Measurements from ENCODE around the gene SUSD4. TPM values are rescaled to one million over a fixed set of nuclear protein-coding genes. Genes with fewer than 3 reads are reported as not detected.

Gene SUSD4
- polyA plus RNA-seq, 1 of the 3 experiments (the other 2 are of a cell fraction): 0.31 TPM

DNA sequence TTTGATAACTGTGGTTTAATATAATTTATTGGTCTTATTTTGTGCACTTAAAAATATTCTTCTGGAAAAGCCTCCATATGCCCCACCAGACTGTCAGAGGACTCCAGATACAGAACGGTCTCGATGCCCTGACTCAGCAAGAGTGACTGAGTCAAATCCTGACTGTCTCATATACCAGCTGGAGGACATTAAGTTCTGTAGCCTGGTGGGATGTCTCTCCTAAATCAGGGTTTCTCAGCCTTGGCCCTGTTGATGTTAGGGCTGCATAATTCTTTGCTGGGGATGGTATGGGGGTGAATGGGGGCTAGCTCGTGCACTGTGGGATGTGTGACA, 153.2 kb downstream of the SUSD4 start:
- POLR2A ChIA-PET: no interaction called here
- no peaks in the 10 kb centered on the region for H4K20me1 ChIP-seq (ENCODE audit: insufficient read depth)
- H3K79me2 ChIP-seq (ENCODE audit: insufficient read depth): no peaks in the 10 kb centered on the region
- H3K4me3 ChIP-seq (ENCODE audit: low read depth in 2 of 2, low read length in 1 of 2): no peak overlapping the region
- CTCF ChIA-PET: no interaction called here
- no peaks in the 10 kb centered on the region for H3F3A ChIP-seq (replicated peaks; ENCODE audit: insufficient read depth)
- no peaks in the 10 kb centered on the region for H3K4me1 ChIP-seq (ENCODE audit: control insufficient read depth in 1 of 2, insufficient read depth in 2 of 2, low read depth in 1 of 2, low read length in 1 of 2)
- no peak overlapping the region for H2AFZ ChIP-seq (ENCODE audit: low read depth)
- H3K27ac ChIP-seq (ENCODE audit: low read depth in 2 of 2, low read length in 1 of 2): no peak overlapping the region
- peaks cover 19% of the 10 kb centered on the region; the same call in 1 of the 2 replicates for H3K27me3 ChIP-seq (ENCODE audit: insufficient read depth)
- H3K36me3 ChIP-seq (replicated peaks in 1 of 2; ENCODE audit: control insufficient read depth in 1 of 2, insufficient read depth in 2 of 2, low read length in 1 of 2): no peaks in the 10 kb centered on the region
- H3K4me2 ChIP-seq: no peak overlapping the region
- TF ChIP-seq, protein P1, sequence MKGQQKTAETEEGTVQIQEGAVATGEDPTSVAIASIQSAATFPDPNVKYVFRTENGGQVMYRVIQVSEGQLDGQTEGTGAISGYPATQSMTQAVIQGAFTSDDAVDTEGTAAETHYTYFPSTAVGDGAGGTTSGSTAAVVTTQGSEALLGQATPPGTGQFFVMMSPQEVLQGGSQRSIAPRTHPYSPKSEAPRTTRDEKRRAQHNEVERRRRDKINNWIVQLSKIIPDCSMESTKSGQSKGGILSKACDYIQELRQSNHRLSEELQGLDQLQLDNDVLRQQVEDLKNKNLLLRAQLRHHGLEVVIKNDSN (IDR thresholded peaks at IDR 0.05; ENCODE audit: borderline replicate concordance, low read depth): no peak
- no peak for TF ChIP-seq MXI1 (IDR thresholded peaks at IDR 0.05; ENCODE audit: low read depth, low read length)
- TF ChIP-seq EP300 (IDR thresholded peaks at IDR 0.05; ENCODE audit: borderline replicate concordance in 1 of 2, low read depth in 1 of 2, low read length in 1 of 2): no peak
- TF ChIP-seq ZBTB33 (IDR thresholded peaks at IDR 0.05; ENCODE audit: borderline replicate concordance, low read depth): no peak
- no peaks in the 10 kb centered on the region for H3K9me3 ChIP-seq
- DNase-seq: no peak
- no peak overlapping the region for H3K9ac ChIP-seq
- H3K9me2 ChIP-seq: no peaks in the 10 kb centered on the region
- WGBS (ENCODE audit: low lambda C conversion rate): 45% methylated on average over 3 of the region's 3 CpGs

GRCh38 chr1:223209992-223210787, 153.8 kb downstream of the SUSD4 start:
- WGBS (ENCODE audit: low lambda C conversion rate): 67% methylated on average over 7 of the region's 7 CpGs
- Histone ChIP-seq H3K9me2 (no peaks in the 10 kb centered on the region), H3K9me3 (no peaks in the 10 kb centered on the region)
- TF ChIP-seq CHD2 (IDR thresholded peaks at IDR 0.05; ENCODE audit: low read length, partially characterized antibody): no peak
- no peak for TF ChIP-seq FOSL2 (IDR thresholded peaks at IDR 0.05; ENCODE audit: borderline replicate concordance, low read depth)
- TF ChIP-seq PBX3 (IDR thresholded peaks at IDR 0.05): no peak
- TF ChIP-seq RFX5 (IDR thresholded peaks at IDR 0.05; ENCODE audit: low read length): no peak
- no peak for TF ChIP-seq YY1 (IDR thresholded peaks at IDR 0.05; ENCODE audit: low read depth)
- TF ChIP-seq, protein P2, sequence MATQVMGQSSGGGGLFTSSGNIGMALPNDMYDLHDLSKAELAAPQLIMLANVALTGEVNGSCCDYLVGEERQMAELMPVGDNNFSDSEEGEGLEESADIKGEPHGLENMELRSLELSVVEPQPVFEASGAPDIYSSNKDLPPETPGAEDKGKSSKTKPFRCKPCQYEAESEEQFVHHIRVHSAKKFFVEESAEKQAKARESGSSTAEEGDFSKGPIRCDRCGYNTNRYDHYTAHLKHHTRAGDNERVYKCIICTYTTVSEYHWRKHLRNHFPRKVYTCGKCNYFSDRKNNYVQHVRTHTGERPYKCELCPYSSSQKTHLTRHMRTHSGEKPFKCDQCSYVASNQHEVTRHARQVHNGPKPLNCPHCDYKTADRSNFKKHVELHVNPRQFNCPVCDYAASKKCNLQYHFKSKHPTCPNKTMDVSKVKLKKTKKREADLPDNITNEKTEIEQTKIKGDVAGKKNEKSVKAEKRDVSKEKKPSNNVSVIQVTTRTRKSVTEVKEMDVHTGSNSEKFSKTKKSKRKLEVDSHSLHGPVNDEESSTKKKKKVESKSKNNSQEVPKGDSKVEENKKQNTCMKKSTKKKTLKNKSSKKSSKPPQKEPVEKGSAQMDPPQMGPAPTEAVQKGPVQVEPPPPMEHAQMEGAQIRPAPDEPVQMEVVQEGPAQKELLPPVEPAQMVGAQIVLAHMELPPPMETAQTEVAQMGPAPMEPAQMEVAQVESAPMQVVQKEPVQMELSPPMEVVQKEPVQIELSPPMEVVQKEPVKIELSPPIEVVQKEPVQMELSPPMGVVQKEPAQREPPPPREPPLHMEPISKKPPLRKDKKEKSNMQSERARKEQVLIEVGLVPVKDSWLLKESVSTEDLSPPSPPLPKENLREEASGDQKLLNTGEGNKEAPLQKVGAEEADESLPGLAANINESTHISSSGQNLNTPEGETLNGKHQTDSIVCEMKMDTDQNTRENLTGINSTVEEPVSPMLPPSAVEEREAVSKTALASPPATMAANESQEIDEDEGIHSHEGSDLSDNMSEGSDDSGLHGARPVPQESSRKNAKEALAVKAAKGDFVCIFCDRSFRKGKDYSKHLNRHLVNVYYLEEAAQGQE (IDR thresholded peaks at IDR 0.05; ENCODE audit: low read depth, low read length): no peak
- TF ChIP-seq, protein P3, sequence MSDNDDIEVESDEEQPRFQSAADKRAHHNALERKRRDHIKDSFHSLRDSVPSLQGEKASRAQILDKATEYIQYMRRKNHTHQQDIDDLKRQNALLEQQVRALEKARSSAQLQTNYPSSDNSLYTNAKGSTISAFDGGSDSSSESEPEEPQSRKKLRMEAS (IDR thresholded peaks at IDR 0.05; ENCODE audit: low read depth): no peak
- no peak for TF ChIP-seq TAF1 (IDR thresholded peaks at IDR 0.05; ENCODE audit: borderline replicate concordance, low read depth, low read length)
- TF ChIP-seq JUND (IDR thresholded peaks at IDR 0.05): no peak
- TF ChIP-seq GATA2 (CRISPR knock-in tag; IDR thresholded peaks at IDR 0.05): no peak
- no peak for TF ChIP-seq SIN3A (IDR thresholded peaks at IDR 0.05; ENCODE audit: borderline replicate concordance, low read depth, low read length)
- TF ChIP-seq EZH2phosphoT487 (IDR thresholded peaks at IDR 0.05; ENCODE audit: borderline replicate concordance, low read depth): no peak
- TF ChIP-seq ZBTB33 (IDR thresholded peaks at IDR 0.05; ENCODE audit: borderline replicate concordance, low read depth): no peak

More at GRCh38 chr1:223209992-223210787, 153.8 kb downstream of the SUSD4 start:
- CTCF ChIA-PET: no interaction called here
- no peak for DNase-seq
- H3K36me3 ChIP-seq (replicated peaks in 1 of 2; ENCODE audit: control insufficient read depth in 1 of 2, insufficient read depth in 2 of 2, low read length in 1 of 2): no peaks in the 10 kb centered on the region
- H2AFZ ChIP-seq (ENCODE audit: low read depth): no peak overlapping the region
- no peaks in the 10 kb centered on the region for H3F3A ChIP-seq (replicated peaks; ENCODE audit: insufficient read depth)
- H3K27me3 ChIP-seq (ENCODE audit: insufficient read depth): peaks cover 17% of the 10 kb centered on the region; the same call in 1 of the 2 replicates
- H3K4me2 ChIP-seq: no peak overlapping the region
- H4K20me1 ChIP-seq (ENCODE audit: insufficient read depth): no peaks in the 10 kb centered on the region
- H3K79me2 ChIP-seq (ENCODE audit: insufficient read depth): no peaks in the 10 kb centered on the region
- POLR2A ChIA-PET: no interaction called here
- H3K4me1 ChIP-seq (ENCODE audit: control insufficient read depth in 1 of 2, insufficient read depth in 2 of 2, low read depth in 1 of 2, low read length in 1 of 2): no peaks in the 10 kb centered on the region
- H3K4me3 ChIP-seq (ENCODE audit: low read depth in 2 of 2, low read length in 1 of 2): no peak overlapping the region
- no peak overlapping the region for H3K27ac ChIP-seq (ENCODE audit: low read depth in 2 of 2, low read length in 1 of 2)
- no peak overlapping the region for H3K9ac ChIP-seq

Measured in SK-N-SH (cell line).